Keratinocyte (primary cell): ENCODE results near the gene CAPN5. TPM values are rescaled to one million over a fixed set of nuclear protein-coding genes. Genes with fewer than 3 reads are reported as not detected.

Experiments
- DNase-seq: peaks from one replicate; pipeline ENCODE4 v3.0.0-alpha.2; 2011; ENCODE audit warnings: low read depth, missing footprints, low spot score
- FAIRE-seq: peaks from 2 replicates; lab custom pipeline; 2011; peaks lifted over from hg19 to GRCh38; lab: Jason Lieb, UNC
- H2AFZ ChIP-seq: 2 replicates; pipeline ENCODE4 v1.6.0; 2012; ENCODE audit warnings: low read length, control low read depth, inconsistent platforms; ENCODE audit not compliant: control insufficient read depth
- H3K27ac ChIP-seq: 2 replicates; pipeline ENCODE4 v1.5.1; 2011; ENCODE audit warnings: low read length; ENCODE audit not compliant: control insufficient read depth, insufficient read depth
- H3K27me3 ChIP-seq: 3 replicates; pipeline ENCODE4 v1.6.0; 2011; ENCODE audit warnings: low read length; ENCODE audit not compliant: control insufficient read depth, insufficient read depth; ENCODE audit errors: extremely low read depth
- H3K36me3 ChIP-seq, 2 experiments: 2 replicates in 1 of 2; 3 replicates in 1 of 2; pipeline ENCODE4 v1.5.1; 2011; ENCODE audit warnings: low read length in 2 of 2, mild to moderate bottlenecking in 1 of 2; ENCODE audit not compliant: control insufficient read depth in 2 of 2, insufficient read depth in 2 of 2; ENCODE audit errors: extremely low read depth in 1 of 2
- H3K4me1 ChIP-seq: 3 replicates; pipeline ENCODE4 v1.5.1; 2011; ENCODE audit warnings: low read length; ENCODE audit not compliant: control insufficient read depth, insufficient read depth; ENCODE audit errors: extremely low read depth
- H3K4me2 ChIP-seq: 3 replicates; pipeline ENCODE4 v1.6.0; 2011; ENCODE audit warnings: low read depth, low read length; ENCODE audit not compliant: control insufficient read depth, insufficient read depth; ENCODE audit errors: extremely low read depth
- H3K4me3 ChIP-seq, 3 experiments: fragments of 200-600 bp in 1 of 3; sonication (generic) in 1 of 3; 2 replicates in 2 of 3; 3 replicates in 1 of 3; pipeline ENCODE4 v1.5.1; 2011 to 2016; ENCODE audit warnings: low read length in 3 of 3, mild to moderate bottlenecking in 3 of 3, control low read depth in 2 of 3, inconsistent platforms in 1 of 3, low read depth in 1 of 3, mixed read lengths in 1 of 3, mixed run types in 1 of 3, moderate library complexity in 1 of 3; ENCODE audit not compliant: control insufficient read depth in 2 of 3, insufficient read depth in 2 of 3; ENCODE audit errors: extremely low read depth in 1 of 3
- H3K79me2 ChIP-seq: 2 replicates; pipeline ENCODE4 v1.6.0; 2012; ENCODE audit warnings: low read length; ENCODE audit not compliant: control insufficient read depth, insufficient read depth
- H3K9ac ChIP-seq: 3 replicates; pipeline ENCODE4 v1.6.0; 2011; ENCODE audit warnings: low read length; ENCODE audit not compliant: control insufficient read depth, insufficient read depth; ENCODE audit errors: extremely low read depth
- H3K9me1 ChIP-seq: 3 replicates; pipeline ENCODE4 v1.6.0; 2011; ENCODE audit warnings: low read length; ENCODE audit not compliant: control insufficient read depth, insufficient read depth; ENCODE audit errors: extremely low read depth
- H3K9me3 ChIP-seq: 2 replicates; pipeline ENCODE4 v1.5.1; 2012; ENCODE audit warnings: low read depth, low read length; ENCODE audit not compliant: control insufficient read depth
- H4K20me1 ChIP-seq: 3 replicates; pipeline ENCODE4 v1.6.0; 2011; ENCODE audit warnings: low read length; ENCODE audit not compliant: control insufficient read depth, insufficient read depth; ENCODE audit errors: extremely low read depth
- CTCF ChIP-seq, 3 experiments: IDR thresholded peaks in 1 of 3; conservative IDR thresholded peaks in 1 of 3; optimal IDR thresholded peaks in 1 of 3; 2 replicates in 2 of 3; 3 replicates in 1 of 3; pipeline versions ENCODE3 to v1.5.1; 2011; ENCODE audit warnings: low read length in 3 of 3, mild to moderate bottlenecking in 3 of 3, moderate library complexity in 2 of 3, control low read depth in 1 of 3, inconsistent platforms in 1 of 3; ENCODE audit not compliant: insufficient read depth in 2 of 3; ENCODE audit errors: extremely low read depth in 1 of 3
- EZH2 ChIP-seq: IDR thresholded peaks from one replicate; pipeline ENCODE4 v1.6.1; 2012; ENCODE audit warnings: inconsistent platforms, mild to moderate bottlenecking, low read length, moderate library complexity
- dilution Hi-C: fragments of 300-500 bp; cut with MboI; formaldehyde crosslinking; loops from one replicate; pipeline ENCODE4 v1.7.0; 2020; ENCODE audit warnings: low sequenced_read_pairs; ENCODE audit not compliant: extremely low pct_ligation_motif_present
- polyA plus RNA-seq, 5 experiments: library from polyadenylated mRNA; depleted of rRNA in 3 of 5; stranded (reverse) in 3 of 5; stranded (forward) in 1 of 5; unstranded in 1 of 5; fragments of >200 nt; gene quantifications; 1 replicate in 1 of 5; 2 replicates in 3 of 5; 3 replicates in 1 of 5; pipeline versions ENCODE4 v1.2.1 to v1.2.3, GENCODE V29; 2011 to 2012; ENCODE audit warnings: missing spikeins in 2 of 5, low read depth in 1 of 5, low replicate concordance in 1 of 5

Gene CAPN5
- polyA plus RNA-seq, 1 donor (not counting 4 experiments of a cell fraction or from before 2014, with no cell fraction given), result 1.2 TPM

- Histone ChIP-seq H3K4me3 (no peak overlapping the region), H3K27ac (no peak overlapping the region), H4K20me1 (no peaks in the 10 kb centered on the region), H3K79me2 (no peaks in the 10 kb centered on the region), H3K9ac (no peak overlapping the region), H3K4me1 (peaks cover 8% of the 10 kb centered on the region), H2AFZ (no peak overlapping the region), H3K9me1 (peaks cover 2% of the 10 kb centered on the region), H3K4me2 (no peak overlapping the region), H3K36me3 (no peaks in the 10 kb centered on the region), H3K9me3 (no peaks in the 10 kb centered on the region), H3K27me3 (peaks cover 2% of the 10 kb centered on the region)
- FAIRE-seq, result no peak
- TF ChIP-seq CTCF (optimal IDR thresholded peaks at IDR 0.05 in 1 of 3, IDR thresholded peaks at IDR 0.05 in 1 of 3, conservative IDR thresholded peaks at IDR 0.05 in 1 of 3; ENCODE audit: extremely low read depth in 1 of 3, insufficient read depth in 2 of 3, low read length in 3 of 3), result peak; percentile 18 to 35 (median 29)
- no peak for TF ChIP-seq EZH2
- dilution Hi-C loops, result no loop called here
- DNase-seq, result no peak
Observed at GRCh38 chr11:77062924-77063323, 3.8 kb upstream of the CAPN5 start.

- Histone ChIP-seq H3K79me2 (no peaks in the 10 kb centered on the region), H3K4me2 (no peak overlapping the region), H3K9me3 (no peaks in the 10 kb centered on the region), H3K27ac (no peak overlapping the region), H3K36me3 (no peaks in the 10 kb centered on the region), H3K27me3 (peaks cover 7% of the 10 kb centered on the region), H3K9me1 (peaks cover 2% of the 10 kb centered on the region), H3K4me3 (no peak overlapping the region), H4K20me1 (no peaks in the 10 kb centered on the region), H2AFZ (no peak overlapping the region), H3K9ac (no peak overlapping the region), H3K4me1 (peaks cover 8% of the 10 kb centered on the region)
- FAIRE-seq, result no peak
- no peak for DNase-seq
- no peak for TF ChIP-seq EZH2
- TF ChIP-seq CTCF (optimal IDR thresholded peaks at IDR 0.05 in 1 of 3, IDR thresholded peaks at IDR 0.05 in 1 of 3, conservative IDR thresholded peaks at IDR 0.05 in 1 of 3; ENCODE audit: extremely low read depth in 1 of 3, insufficient read depth in 2 of 3, low read length in 3 of 3), result no peak
- dilution Hi-C loops, result no loop called here
Observed at GRCh38 chr11:77063407-77063806, 3.4 kb upstream of the CAPN5 start.
